ENCODE data around the gene PSMD1.
"Not testable (repeated sequence)": the region's sequence is repeated elsewhere in the genome, so short reads cannot be mapped to it uniquely, and the experiment has no call there.

The PSMD1 gene

DNA sequence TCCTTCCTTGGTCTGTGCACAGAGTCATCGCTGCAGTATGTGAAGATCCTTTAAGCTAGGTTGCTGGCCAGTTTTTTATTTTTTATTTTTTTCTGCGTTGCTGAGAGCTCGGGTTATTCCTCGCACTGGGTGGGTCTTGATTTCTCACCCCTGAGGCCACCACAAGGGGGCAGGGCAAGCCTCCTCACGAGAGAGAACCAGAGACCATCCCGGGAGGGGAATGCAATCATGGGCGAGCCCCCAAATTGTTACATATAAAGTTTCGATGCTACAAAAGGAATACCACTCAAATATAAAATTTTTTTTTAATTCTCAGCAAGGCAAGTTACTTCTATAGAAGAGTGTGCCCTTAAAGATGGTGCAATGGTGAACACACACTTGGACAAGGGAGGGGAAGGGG is 43.3 kb downstream of the PSMD1 start:
- Histone ChIP-seq H3K4me3 (ENCODE audit: low read depth, low read length) (no peak overlapping the region), H3K4me1 (ENCODE audit: control insufficient read depth, insufficient read depth, low read length) (peaks cover 19% of the 10 kb centered on the region; the same call in 1 of the 2 replicates), H3K9me3 (ENCODE audit: control insufficient read depth, insufficient read depth, low read depth, low read length) (no peaks in the 10 kb centered on the region; the same call in 1 of the 2 replicates), H3K27ac (ENCODE audit: low read depth, low read length) (no peak overlapping the region), H3K36me3 (ENCODE audit: control insufficient read depth, insufficient read depth, low read length) (peaks cover 64% of the 10 kb centered on the region), H3K27me3 (ENCODE audit: control insufficient read depth, insufficient read depth, low read length) (no peaks in the 10 kb centered on the region), H3K9ac (ENCODE audit: low read length) (no peak overlapping the region)

DNA sequence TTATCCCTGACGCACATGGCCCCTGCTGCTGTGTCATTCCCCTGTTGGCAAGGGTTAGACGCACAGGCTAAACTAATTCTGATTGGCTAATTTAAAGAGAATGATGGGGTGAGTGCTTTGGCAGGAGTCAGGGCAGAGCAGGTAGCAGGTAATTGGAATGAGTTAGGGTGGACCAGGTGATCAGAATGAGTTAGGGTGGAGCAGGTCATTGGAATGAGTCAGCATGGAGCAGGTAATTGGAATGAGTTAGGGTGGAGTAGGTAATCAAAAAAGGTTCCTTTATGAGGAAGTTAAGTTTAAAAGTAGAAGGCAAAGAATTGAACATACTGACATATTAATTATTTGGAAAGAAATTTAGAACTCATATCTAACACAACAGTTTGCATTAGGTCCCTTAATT is 43.7 kb downstream of the PSMD1 start:
- not testable (repeated sequence) for H3K27me3 ChIP-seq (ENCODE audit: control insufficient read depth, insufficient read depth, low read length); H3K4me3 ChIP-seq (ENCODE audit: low read depth, low read length); H3K9me3 ChIP-seq (ENCODE audit: control insufficient read depth, insufficient read depth, low read depth, low read length); H3K27ac ChIP-seq (ENCODE audit: low read depth, low read length)
- H3K9ac ChIP-seq (ENCODE audit: low read length): peak overlapping the region; percentile 31
- peaks cover 62% of the 10 kb centered on the region for H3K36me3 ChIP-seq (ENCODE audit: control insufficient read depth, insufficient read depth, low read length)
- H3K4me1 ChIP-seq (ENCODE audit: control insufficient read depth, insufficient read depth, low read length): peaks cover 17% of the 10 kb centered on the region; the same call in 1 of the 2 replicates

DNA sequence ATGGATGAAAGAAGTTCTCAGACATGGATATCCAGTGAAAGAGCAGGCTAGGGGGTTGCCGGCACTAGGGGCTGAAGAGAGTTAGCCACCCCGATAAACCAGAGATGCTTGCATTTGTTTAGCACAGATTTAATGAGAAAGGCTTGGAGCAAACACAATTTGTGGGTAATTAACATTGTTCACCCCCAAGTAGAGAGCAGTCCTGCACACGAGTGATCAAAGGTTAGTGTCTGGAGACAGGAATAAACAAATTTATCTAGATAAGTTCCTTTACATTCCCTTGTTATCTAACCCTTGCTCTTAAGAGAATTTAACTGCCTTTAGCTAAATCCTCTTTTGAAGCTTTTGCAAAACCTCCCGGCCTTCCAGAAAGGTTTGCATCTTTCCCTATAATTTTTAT is 44.3 kb downstream of the PSMD1 start:
- Histone ChIP-seq H3K36me3 (ENCODE audit: control insufficient read depth, insufficient read depth, low read length) (peaks cover 64% of the 10 kb centered on the region), H3K4me3 (ENCODE audit: low read depth, low read length) (no peak overlapping the region), H3K4me1 (ENCODE audit: control insufficient read depth, insufficient read depth, low read length) (peaks cover 14% of the 10 kb centered on the region; the same call in 1 of the 2 replicates)

DNA sequence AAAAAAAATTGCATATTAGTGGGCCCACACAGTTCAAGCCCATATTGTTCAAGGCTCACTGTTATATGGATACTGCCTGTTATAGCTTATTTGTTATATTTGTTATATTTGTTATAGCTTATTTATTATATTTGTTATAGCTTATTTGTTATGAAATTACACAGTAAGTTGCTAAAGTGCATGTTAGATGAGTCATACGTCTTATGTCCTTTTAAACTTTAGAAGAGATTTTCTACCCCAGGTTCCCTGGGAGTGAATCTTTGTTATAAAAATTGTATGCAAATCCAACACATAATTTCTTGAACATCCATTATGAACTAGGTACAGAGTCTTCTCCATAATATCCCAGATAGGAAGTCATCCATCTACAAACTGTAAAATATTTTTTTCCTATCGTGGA is 46.1 kb downstream of the PSMD1 start:
- Histone ChIP-seq H3K36me3 (ENCODE audit: control insufficient read depth, insufficient read depth, low read length) (peaks cover 61% of the 10 kb centered on the region), H3K4me3 (ENCODE audit: low read depth, low read length) (no peak overlapping the region), H3K4me1 (ENCODE audit: control insufficient read depth, insufficient read depth, low read length) (peaks cover 12% of the 10 kb centered on the region; the same call in 1 of the 2 replicates), H3K9ac (ENCODE audit: low read length) (no peak overlapping the region), H3K27me3 (ENCODE audit: control insufficient read depth, insufficient read depth, low read length) (no peaks in the 10 kb centered on the region), H3K27ac (ENCODE audit: low read depth, low read length) (no peak overlapping the region), H3K9me3 (ENCODE audit: control insufficient read depth, insufficient read depth, low read depth, low read length) (no peaks in the 10 kb centered on the region; the same call in 1 of the 2 replicates)

More for the DNA sequence above, 44.3 kb downstream of the PSMD1 start:
- Histone ChIP-seq H3K9ac (ENCODE audit: low read length) (peak overlapping the region; percentile 31), H3K27ac (ENCODE audit: low read depth, low read length) (no peak overlapping the region), H3K27me3 (ENCODE audit: control insufficient read depth, insufficient read depth, low read length) (no peaks in the 10 kb centered on the region), H3K9me3 (ENCODE audit: control insufficient read depth, insufficient read depth, low read depth, low read length) (no peaks in the 10 kb centered on the region; the same call in 1 of the 2 replicates)

DNA sequence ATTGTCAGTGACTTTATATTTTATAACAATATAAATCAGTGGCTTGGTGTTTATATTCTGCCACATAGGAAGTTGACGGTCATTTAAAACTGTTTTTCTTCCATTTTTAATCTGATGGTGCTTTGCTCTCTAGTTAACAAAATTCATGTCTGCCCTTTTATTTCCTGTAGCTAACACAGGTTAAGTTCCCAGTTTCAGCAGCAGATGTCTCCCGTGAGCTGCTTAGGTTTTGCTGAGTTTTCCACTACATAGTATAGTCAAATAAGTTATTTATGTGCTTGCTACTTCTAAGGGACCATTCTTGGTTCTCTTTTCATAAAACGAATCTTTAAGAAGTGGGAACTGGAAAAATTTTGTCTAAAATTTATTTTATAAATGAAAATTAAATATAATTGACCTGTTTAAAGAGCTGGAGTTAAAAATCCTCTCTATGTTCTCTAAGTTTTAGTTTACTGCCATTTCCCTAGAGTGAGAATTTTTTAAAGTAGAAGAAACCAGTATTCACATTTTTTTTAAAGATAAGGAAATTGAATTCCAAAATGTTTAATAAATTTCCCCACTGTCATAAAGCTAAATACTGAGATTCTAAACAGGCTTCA is 47.5 kb downstream of the PSMD1 start:
- H3K4me1 ChIP-seq (ENCODE audit: control insufficient read depth, insufficient read depth, low read length): peaks cover 12% of the 10 kb centered on the region; the same call in 1 of the 2 replicates
- peaks cover 63% of the 10 kb centered on the region for H3K36me3 ChIP-seq (ENCODE audit: control insufficient read depth, insufficient read depth, low read length)
- no peaks in the 10 kb centered on the region; the same call in 1 of the 2 replicates for H3K9me3 ChIP-seq (ENCODE audit: control insufficient read depth, insufficient read depth, low read depth, low read length)
- no peak overlapping the region for H3K27ac ChIP-seq (ENCODE audit: low read depth, low read length)
- H3K27me3 ChIP-seq (ENCODE audit: control insufficient read depth, insufficient read depth, low read length): no peaks in the 10 kb centered on the region
- no peak overlapping the region for H3K4me3 ChIP-seq (ENCODE audit: low read depth, low read length)
- H3K9ac ChIP-seq (ENCODE audit: low read length): no peak overlapping the region

DNA sequence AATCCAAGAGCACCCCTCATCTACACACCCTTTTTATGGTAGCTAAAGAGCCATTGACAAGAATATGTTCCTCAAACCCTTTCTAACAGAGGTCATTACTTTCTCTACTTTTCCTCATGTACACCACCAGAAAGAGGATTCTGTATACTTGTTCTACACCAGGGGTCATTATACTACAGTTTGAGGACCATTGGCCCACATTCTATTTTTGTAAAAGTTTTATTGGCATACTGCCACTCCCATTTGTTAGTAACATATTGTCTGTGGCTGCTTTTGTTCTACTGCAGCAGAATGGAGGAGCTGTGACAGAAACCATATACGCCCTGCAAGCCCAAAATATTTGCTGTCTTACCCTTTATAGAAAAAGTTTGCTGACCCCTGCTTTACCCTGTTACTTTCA is 53.9 kb downstream of the PSMD1 start:
- Histone ChIP-seq H3K4me1 (ENCODE audit: control insufficient read depth, insufficient read depth, low read length) (peaks cover 11% of the 10 kb centered on the region), H3K9ac (ENCODE audit: low read length) (no peak overlapping the region), H3K36me3 (ENCODE audit: control insufficient read depth, insufficient read depth, low read length) (peaks cover 49% of the 10 kb centered on the region), H3K9me3 (ENCODE audit: control insufficient read depth, insufficient read depth, low read depth, low read length) (no peaks in the 10 kb centered on the region), H3K4me3 (ENCODE audit: low read depth, low read length) (no peak overlapping the region), H3K27me3 (ENCODE audit: control insufficient read depth, insufficient read depth, low read length) (no peaks in the 10 kb centered on the region), H3K27ac (ENCODE audit: low read depth, low read length) (no peak overlapping the region)

DNA sequence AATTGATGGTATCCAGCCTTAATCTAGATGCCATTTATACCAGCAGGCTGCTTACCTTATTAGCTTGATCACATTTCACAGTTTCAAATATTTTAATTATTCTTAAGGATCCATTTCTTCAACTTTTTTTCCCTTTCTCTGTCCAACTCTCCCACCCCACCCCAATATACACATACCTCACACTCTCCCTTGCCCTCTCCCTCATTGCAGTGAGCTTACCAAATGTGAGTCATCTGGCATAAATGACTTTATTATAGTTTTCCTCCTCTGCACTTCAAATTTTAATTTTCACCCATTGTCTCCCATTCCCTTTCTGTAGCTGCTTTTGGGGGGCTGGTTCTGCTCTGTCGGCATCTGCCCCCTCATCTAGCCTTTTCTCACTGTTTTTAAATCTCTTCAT is 55.3 kb downstream of the PSMD1 start:
- Histone ChIP-seq H3K4me1 (ENCODE audit: control insufficient read depth, insufficient read depth, low read length) (peaks cover 17% of the 10 kb centered on the region), H3K36me3 (ENCODE audit: control insufficient read depth, insufficient read depth, low read length) (peaks cover 41% of the 10 kb centered on the region), H3K9me3 (ENCODE audit: control insufficient read depth, insufficient read depth, low read depth, low read length) (no peaks in the 10 kb centered on the region), H3K27ac (ENCODE audit: low read depth, low read length) (no peak overlapping the region), H3K9ac (ENCODE audit: low read length) (no peak overlapping the region), H3K4me3 (ENCODE audit: low read depth, low read length) (no peak overlapping the region), H3K27me3 (ENCODE audit: control insufficient read depth, insufficient read depth, low read length) (no peaks in the 10 kb centered on the region)

DNA sequence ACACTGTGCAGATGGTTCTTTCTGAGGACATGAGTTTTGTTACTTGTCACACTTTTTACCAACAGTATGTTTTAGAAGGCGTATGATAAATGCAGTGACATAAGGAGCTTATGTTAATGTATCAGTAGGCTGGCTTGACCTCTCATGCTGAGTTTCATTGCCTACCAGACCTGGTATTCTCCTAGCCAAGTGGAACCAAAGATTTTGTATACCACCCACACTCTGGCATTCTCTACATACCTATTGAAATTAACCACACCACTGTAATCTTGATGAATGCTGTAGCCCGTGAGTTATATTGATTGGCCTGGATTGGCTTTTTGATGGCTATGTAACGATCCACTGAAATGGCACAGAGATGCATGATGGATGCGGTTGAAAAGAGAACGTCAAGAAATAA is 56.8 kb downstream of the PSMD1 start:
- Histone ChIP-seq H3K36me3 (ENCODE audit: control insufficient read depth, insufficient read depth, low read length) (peaks cover 30% of the 10 kb centered on the region), H3K27me3 (ENCODE audit: control insufficient read depth, insufficient read depth, low read length) (no peaks in the 10 kb centered on the region), H3K4me3 (ENCODE audit: low read depth, low read length) (no peak overlapping the region), H3K9me3 (ENCODE audit: control insufficient read depth, insufficient read depth, low read depth, low read length) (no peaks in the 10 kb centered on the region), H3K9ac (ENCODE audit: low read length) (no peak overlapping the region), H3K4me1 (ENCODE audit: control insufficient read depth, insufficient read depth, low read length) (peaks cover 17% of the 10 kb centered on the region), H3K27ac (ENCODE audit: low read depth, low read length) (no peak overlapping the region)

DNA sequence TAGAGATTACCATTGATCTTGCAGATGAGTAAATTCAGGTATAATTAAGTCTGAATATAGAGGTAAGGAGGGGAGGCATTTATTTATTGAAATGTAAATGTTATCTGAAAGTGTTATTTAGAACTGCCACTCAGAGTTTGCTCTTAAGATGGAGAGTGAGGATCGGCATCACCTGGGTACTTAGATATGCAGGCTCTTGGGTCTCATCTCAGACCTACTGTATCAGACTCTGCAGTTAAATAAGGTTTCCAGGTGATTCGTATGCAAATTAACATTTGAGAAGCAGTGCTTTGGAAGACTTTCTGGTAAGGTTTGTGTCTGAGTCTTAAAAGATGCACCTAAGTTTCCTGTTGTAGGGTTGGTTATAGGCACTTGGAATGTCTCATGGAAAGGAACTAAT is 59.0 kb downstream of the PSMD1 start:
- Histone ChIP-seq H3K27ac (ENCODE audit: low read depth, low read length) (no peak overlapping the region), H3K9ac (ENCODE audit: low read length) (no peak overlapping the region), H3K4me1 (ENCODE audit: control insufficient read depth, insufficient read depth, low read length) (peaks cover 17% of the 10 kb centered on the region), H3K27me3 (ENCODE audit: control insufficient read depth, insufficient read depth, low read length) (no peaks in the 10 kb centered on the region), H3K4me3 (ENCODE audit: low read depth, low read length) (no peak overlapping the region), H3K9me3 (ENCODE audit: control insufficient read depth, insufficient read depth, low read depth, low read length) (no peaks in the 10 kb centered on the region), H3K36me3 (ENCODE audit: control insufficient read depth, insufficient read depth, low read length) (peaks cover 9% of the 10 kb centered on the region)

DNA sequence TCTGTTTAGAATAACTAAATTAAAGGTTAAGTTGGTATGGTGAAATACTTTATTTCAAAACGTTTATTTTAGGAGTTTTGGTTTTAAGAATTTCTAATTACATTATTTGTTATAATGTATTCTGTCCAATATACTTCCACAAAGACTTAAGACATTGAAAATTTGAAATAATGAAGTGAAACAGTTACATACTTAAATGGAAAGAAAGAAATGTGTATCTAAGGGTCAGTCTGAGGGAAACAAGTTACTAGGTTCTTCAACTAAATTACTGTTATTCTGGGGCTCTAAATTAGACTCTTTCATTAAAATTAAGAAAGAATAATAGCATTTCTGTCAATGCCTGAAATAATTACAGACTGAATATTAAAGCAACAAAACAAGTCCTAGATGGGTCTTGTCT is 60.5 kb downstream of the PSMD1 start:
- Histone ChIP-seq H3K9ac (ENCODE audit: low read length) (no peak overlapping the region), H3K4me1 (ENCODE audit: control insufficient read depth, insufficient read depth, low read length) (peaks cover 17% of the 10 kb centered on the region), H3K9me3 (ENCODE audit: control insufficient read depth, insufficient read depth, low read depth, low read length) (no peaks in the 10 kb centered on the region), H3K36me3 (ENCODE audit: control insufficient read depth, insufficient read depth, low read length) (peaks cover 5% of the 10 kb centered on the region; the same call in 1 of the 2 replicates), H3K27ac (ENCODE audit: low read depth, low read length) (no peak overlapping the region), H3K4me3 (ENCODE audit: low read depth, low read length) (no peak overlapping the region), H3K27me3 (ENCODE audit: control insufficient read depth, insufficient read depth, low read length) (no peaks in the 10 kb centered on the region)

DNA sequence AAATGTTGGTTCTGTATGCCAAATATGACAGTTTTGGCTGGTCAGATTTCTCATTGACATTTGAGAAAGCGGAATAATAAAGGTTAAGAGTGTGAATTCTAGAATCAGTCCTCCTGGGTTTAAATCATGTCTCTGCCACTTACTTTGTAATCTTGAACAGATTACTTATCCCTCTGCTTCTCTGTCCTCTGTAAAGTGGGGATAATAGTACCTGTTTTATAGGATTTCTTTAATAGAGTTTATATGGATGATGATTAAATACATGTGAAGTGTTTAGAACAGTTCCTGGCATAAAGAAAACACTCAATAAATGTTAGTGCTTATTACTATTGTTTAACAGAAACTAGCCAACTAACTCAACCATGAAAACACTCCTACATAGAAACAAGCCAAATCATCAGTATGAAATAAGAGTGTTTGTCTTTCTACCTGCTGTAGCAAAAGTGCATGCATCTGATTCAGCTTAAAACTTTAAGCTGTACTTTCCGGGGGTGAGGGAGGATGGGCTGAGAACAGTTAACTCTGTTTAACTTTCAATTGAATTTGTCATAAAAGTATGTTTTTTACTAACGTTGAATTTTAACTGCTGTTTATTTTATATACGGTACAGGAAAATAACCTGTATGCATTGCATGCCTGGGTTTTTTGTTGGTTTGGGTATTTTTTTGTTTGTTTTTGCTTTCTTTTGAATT is 61.4 kb downstream of the PSMD1 start:
- Histone ChIP-seq H3K27me3 (ENCODE audit: control insufficient read depth, insufficient read depth, low read length) (no peaks in the 10 kb centered on the region), H3K9me3 (ENCODE audit: control insufficient read depth, insufficient read depth, low read depth, low read length) (no peaks in the 10 kb centered on the region)

More for the DNA sequence above, 61.4 kb downstream of the PSMD1 start:
- peaks cover 5% of the 10 kb centered on the region; the same call in 1 of the 2 replicates for H3K36me3 ChIP-seq (ENCODE audit: control insufficient read depth, insufficient read depth, low read length)
- H3K27ac ChIP-seq (ENCODE audit: low read depth, low read length): no peak overlapping the region
- H3K4me3 ChIP-seq (ENCODE audit: low read depth, low read length): no peak overlapping the region
- peaks cover 17% of the 10 kb centered on the region for H3K4me1 ChIP-seq (ENCODE audit: control insufficient read depth, insufficient read depth, low read length)
- H3K9ac ChIP-seq (ENCODE audit: low read length): no peak overlapping the region
